ENCODE measurements around the gene DNAJB2. TPM values are rescaled to one million over a fixed set of nuclear protein-coding genes. Genes with fewer than 3 reads are reported as not detected.
A peak's percentile ranks its signal among the peaks of the same experiment; 100 is the strongest.

Gene DNAJB2
- total and polyA plus RNA-seq, 2 of the 8 experiments (the other 6 are each of a cell fraction or from before 2014, with no cell fraction given) = 21.0 to 26.3 TPM

- TF ChIP-seq, protein P1, sequence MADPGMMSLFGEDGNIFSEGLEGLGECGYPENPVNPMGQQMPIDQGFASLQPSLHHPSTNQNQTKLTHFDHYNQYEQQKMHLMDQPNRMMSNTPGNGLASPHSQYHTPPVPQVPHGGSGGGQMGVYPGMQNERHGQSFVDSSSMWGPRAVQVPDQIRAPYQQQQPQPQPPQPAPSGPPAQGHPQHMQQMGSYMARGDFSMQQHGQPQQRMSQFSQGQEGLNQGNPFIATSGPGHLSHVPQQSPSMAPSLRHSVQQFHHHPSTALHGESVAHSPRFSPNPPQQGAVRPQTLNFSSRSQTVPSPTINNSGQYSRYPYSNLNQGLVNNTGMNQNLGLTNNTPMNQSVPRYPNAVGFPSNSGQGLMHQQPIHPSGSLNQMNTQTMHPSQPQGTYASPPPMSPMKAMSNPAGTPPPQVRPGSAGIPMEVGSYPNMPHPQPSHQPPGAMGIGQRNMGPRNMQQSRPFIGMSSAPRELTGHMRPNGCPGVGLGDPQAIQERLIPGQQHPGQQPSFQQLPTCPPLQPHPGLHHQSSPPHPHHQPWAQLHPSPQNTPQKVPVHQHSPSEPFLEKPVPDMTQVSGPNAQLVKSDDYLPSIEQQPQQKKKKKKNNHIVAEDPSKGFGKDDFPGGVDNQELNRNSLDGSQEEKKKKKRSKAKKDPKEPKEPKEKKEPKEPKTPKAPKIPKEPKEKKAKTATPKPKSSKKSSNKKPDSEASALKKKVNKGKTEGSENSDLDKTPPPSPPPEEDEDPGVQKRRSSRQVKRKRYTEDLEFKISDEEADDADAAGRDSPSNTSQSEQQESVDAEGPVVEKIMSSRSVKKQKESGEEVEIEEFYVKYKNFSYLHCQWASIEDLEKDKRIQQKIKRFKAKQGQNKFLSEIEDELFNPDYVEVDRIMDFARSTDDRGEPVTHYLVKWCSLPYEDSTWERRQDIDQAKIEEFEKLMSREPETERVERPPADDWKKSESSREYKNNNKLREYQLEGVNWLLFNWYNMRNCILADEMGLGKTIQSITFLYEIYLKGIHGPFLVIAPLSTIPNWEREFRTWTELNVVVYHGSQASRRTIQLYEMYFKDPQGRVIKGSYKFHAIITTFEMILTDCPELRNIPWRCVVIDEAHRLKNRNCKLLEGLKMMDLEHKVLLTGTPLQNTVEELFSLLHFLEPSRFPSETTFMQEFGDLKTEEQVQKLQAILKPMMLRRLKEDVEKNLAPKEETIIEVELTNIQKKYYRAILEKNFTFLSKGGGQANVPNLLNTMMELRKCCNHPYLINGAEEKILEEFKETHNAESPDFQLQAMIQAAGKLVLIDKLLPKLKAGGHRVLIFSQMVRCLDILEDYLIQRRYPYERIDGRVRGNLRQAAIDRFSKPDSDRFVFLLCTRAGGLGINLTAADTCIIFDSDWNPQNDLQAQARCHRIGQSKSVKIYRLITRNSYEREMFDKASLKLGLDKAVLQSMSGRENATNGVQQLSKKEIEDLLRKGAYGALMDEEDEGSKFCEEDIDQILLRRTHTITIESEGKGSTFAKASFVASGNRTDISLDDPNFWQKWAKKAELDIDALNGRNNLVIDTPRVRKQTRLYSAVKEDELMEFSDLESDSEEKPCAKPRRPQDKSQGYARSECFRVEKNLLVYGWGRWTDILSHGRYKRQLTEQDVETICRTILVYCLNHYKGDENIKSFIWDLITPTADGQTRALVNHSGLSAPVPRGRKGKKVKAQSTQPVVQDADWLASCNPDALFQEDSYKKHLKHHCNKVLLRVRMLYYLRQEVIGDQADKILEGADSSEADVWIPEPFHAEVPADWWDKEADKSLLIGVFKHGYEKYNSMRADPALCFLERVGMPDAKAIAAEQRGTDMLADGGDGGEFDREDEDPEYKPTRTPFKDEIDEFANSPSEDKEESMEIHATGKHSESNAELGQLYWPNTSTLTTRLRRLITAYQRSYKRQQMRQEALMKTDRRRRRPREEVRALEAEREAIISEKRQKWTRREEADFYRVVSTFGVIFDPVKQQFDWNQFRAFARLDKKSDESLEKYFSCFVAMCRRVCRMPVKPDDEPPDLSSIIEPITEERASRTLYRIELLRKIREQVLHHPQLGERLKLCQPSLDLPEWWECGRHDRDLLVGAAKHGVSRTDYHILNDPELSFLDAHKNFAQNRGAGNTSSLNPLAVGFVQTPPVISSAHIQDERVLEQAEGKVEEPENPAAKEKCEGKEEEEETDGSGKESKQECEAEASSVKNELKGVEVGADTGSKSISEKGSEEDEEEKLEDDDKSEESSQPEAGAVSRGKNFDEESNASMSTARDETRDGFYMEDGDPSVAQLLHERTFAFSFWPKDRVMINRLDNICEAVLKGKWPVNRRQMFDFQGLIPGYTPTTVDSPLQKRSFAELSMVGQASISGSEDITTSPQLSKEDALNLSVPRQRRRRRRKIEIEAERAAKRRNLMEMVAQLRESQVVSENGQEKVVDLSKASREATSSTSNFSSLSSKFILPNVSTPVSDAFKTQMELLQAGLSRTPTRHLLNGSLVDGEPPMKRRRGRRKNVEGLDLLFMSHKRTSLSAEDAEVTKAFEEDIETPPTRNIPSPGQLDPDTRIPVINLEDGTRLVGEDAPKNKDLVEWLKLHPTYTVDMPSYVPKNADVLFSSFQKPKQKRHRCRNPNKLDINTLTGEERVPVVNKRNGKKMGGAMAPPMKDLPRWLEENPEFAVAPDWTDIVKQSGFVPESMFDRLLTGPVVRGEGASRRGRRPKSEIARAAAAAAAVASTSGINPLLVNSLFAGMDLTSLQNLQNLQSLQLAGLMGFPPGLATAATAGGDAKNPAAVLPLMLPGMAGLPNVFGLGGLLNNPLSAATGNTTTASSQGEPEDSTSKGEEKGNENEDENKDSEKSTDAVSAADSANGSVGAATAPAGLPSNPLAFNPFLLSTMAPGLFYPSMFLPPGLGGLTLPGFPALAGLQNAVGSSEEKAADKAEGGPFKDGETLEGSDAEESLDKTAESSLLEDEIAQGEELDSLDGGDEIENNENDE (IDR thresholded peaks at IDR 0.05; ENCODE audit: insufficient replicate concordance, low read length) = no peak
- peak in 1 of 2 experiments; percentile 24; a peak in 2 of 3 replicates for TF ChIP-seq POLR2A (IDR thresholded peaks at IDR 0.05; ENCODE audit: control extremely low read depth in 1 of 2, low read depth in 2 of 2, low read length in 2 of 2)
These were observed 49.1 kb upstream of the DNAJB2 start (continued) for GRCh38 chr2:219230059-219230540.

Measured in H1 (cell line).